Keratinocyte (primary cell): ENCODE data around the gene TIFAB.

Source experiments
- EZH2 ChIP-seq: IDR thresholded peaks from one replicate; pipeline ENCODE4 v1.6.1; 2012; ENCODE audit warnings: inconsistent platforms, mild to moderate bottlenecking, low read length, moderate library complexity
- TF ChIP-seq, protein P1 (sequence below), 3 experiments: IDR thresholded peaks in 1 of 3; conservative IDR thresholded peaks in 1 of 3; optimal IDR thresholded peaks in 1 of 3; 2 replicates in 2 of 3; 3 replicates in 1 of 3; pipeline versions ENCODE3 to v1.5.1; 2011; ENCODE audit warnings: low read length in 3 of 3, mild to moderate bottlenecking in 3 of 3, moderate library complexity in 2 of 3, control low read depth in 1 of 3, inconsistent platforms in 1 of 3; ENCODE audit not compliant: insufficient read depth in 2 of 3; ENCODE audit errors: extremely low read depth in 1 of 3

DNA sequence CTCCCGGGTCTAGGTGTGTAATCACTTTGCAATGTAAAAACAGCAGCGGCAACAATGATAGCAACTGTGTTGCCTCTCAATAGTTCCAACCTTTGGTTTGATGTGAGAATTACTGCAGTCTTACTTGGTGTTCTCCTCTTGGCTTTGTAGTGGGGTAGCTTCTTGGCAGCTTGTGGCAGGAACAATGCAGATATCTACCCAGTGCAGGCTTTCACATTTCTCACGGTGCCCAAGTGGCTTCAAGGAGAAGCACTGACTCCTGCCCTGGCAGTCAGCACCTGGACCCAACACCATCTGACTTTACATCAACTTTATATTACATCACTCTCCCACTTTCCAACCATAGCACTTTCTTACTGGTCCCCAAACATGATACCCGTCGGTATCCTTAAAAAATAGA is 28.4 kb upstream of the TIFAB start:
- TF ChIP-seq, protein P1, sequence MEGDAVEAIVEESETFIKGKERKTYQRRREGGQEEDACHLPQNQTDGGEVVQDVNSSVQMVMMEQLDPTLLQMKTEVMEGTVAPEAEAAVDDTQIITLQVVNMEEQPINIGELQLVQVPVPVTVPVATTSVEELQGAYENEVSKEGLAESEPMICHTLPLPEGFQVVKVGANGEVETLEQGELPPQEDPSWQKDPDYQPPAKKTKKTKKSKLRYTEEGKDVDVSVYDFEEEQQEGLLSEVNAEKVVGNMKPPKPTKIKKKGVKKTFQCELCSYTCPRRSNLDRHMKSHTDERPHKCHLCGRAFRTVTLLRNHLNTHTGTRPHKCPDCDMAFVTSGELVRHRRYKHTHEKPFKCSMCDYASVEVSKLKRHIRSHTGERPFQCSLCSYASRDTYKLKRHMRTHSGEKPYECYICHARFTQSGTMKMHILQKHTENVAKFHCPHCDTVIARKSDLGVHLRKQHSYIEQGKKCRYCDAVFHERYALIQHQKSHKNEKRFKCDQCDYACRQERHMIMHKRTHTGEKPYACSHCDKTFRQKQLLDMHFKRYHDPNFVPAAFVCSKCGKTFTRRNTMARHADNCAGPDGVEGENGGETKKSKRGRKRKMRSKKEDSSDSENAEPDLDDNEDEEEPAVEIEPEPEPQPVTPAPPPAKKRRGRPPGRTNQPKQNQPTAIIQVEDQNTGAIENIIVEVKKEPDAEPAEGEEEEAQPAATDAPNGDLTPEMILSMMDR (optimal IDR thresholded peaks at IDR 0.05 in 1 of 3, IDR thresholded peaks at IDR 0.05 in 1 of 3, conservative IDR thresholded peaks at IDR 0.05 in 1 of 3; ENCODE audit: extremely low read depth in 1 of 3, insufficient read depth in 2 of 3, low read length in 3 of 3): no peak
- TF ChIP-seq EZH2: no peak
